Loucy (cell line): ENCODE measurements around the gene SCAPER.
A peak's percentile ranks its signal among the peaks of the same experiment; 100 is the strongest.

ENCODE experiments used
- H2AFZ ChIP-seq: fragments of 200-600 bp; sonication (generic); 2 replicates; pipeline ENCODE4 v1.6.0; 2016; ENCODE audit warnings: antibody characterized with exemption, mild to moderate bottlenecking, low read length, moderate library complexity
- H3F3A ChIP-seq: fragments of 200-600 bp; 2 replicates; pipeline ENCODE4 v1.6.0; 2016; ENCODE audit warnings: antibody characterized with exemption, low read depth, mild to moderate bottlenecking
- H3K27me3 ChIP-seq: fragments of 200-600 bp; sonication (generic); 2 replicates; pipeline ENCODE4 v1.6.1; 2014; ENCODE audit warnings: low read length, mild to moderate bottlenecking; ENCODE audit not compliant: insufficient read depth, poor library complexity, severe bottlenecking
- H3K36me3 ChIP-seq: fragments of 200-600 bp; sonication (generic); 2 replicates; pipeline ENCODE4 v1.6.1; 2016; ENCODE audit warnings: low read length; ENCODE audit not compliant: insufficient read depth
- H3K4me1 ChIP-seq: fragments of 200-600 bp; sonication (generic); 2 replicates; pipeline ENCODE4 v1.5.1; 2014; ENCODE audit warnings: low read length, mild to moderate bottlenecking; ENCODE audit not compliant: insufficient read depth, poor library complexity, severe bottlenecking
- H3K4me2 ChIP-seq: fragments of 200-600 bp; sonication (generic); 2 replicates; pipeline ENCODE4 v1.6.0; 2014; ENCODE audit warnings: antibody characterized with exemption, low read length, low read depth, mild to moderate bottlenecking; ENCODE audit not compliant: poor library complexity, severe bottlenecking
- H3K4me3 ChIP-seq: fragments of 200-600 bp; sonication (generic); 2 replicates; pipeline ENCODE4 v1.5.1; 2014; ENCODE audit warnings: low read length, mild to moderate bottlenecking, mixed read lengths; ENCODE audit not compliant: poor library complexity, severe bottlenecking
- H3K79me2 ChIP-seq: fragments of 200-600 bp; sonication (generic); 2 replicates; pipeline ENCODE4 v1.6.1; 2014; ENCODE audit warnings: low read length; ENCODE audit not compliant: insufficient read depth
- H3K9ac ChIP-seq: fragments of 200-600 bp; sonication (generic); 2 replicates; pipeline ENCODE4 v1.6.0; 2014; ENCODE audit warnings: mild to moderate bottlenecking, low read depth, low read length, moderate library complexity; ENCODE audit not compliant: poor library complexity, severe bottlenecking
- H3K9me2 ChIP-seq: fragments of 200-600 bp; sonication (generic); replicated peaks from 2 replicates; pipeline ENCODE4 v1.6.1; 2016; ENCODE audit warnings: low read depth, low read length, mixed read lengths
- H3K9me3 ChIP-seq: fragments of 200-600 bp; sonication (generic); 2 replicates; pipeline ENCODE4 v1.6.1; 2014; ENCODE audit warnings: mild to moderate bottlenecking, antibody characterized with exemption, low read length, low read depth; ENCODE audit not compliant: insufficient read depth
- H4K20me1 ChIP-seq: fragments of 200-600 bp; sonication (generic); 2 replicates; pipeline ENCODE4 v1.6.0; 2014; ENCODE audit warnings: antibody characterized with exemption, low read length, mild to moderate bottlenecking; ENCODE audit not compliant: insufficient read depth, poor library complexity, severe bottlenecking
- CTCF ChIP-seq: fragments of 200-600 bp; sonication (generic); conservative IDR thresholded peaks from 2 replicates; pipeline ENCODE4 v1.5.1; 2014; ENCODE audit warnings: mild to moderate bottlenecking, antibody characterized with exemption, low read length
- EZH2phosphoT487 ChIP-seq: fragments of 200-600 bp; IDR thresholded peaks from 2 replicates; pipeline ENCODE4 v1.6.1; 2018; ENCODE audit warnings: antibody characterized with exemption, mild to moderate bottlenecking, moderate library complexity, borderline replicate concordance

SCAPER gene

GRCh38 chr15:76332796-76333195, 572.3 kb downstream of the SCAPER start:
- Histone ChIP-seq H3K4me1 (no peaks in the 10 kb centered on the region), H3K36me3 (no peaks in the 10 kb centered on the region), H3K4me2 (no peak overlapping the region), H3K9me3 (no peaks in the 10 kb centered on the region), H3F3A (no peaks in the 10 kb centered on the region), H3K9ac (no peak overlapping the region), H3K9me2 (no peaks in the 10 kb centered on the region), H4K20me1 (no peaks in the 10 kb centered on the region), H3K27me3 (no peaks in the 10 kb centered on the region), H3K4me3 (no peak overlapping the region), H3K79me2 (no peaks in the 10 kb centered on the region), H2AFZ (no peak overlapping the region)
- no peak for TF ChIP-seq CTCF
- no peak for TF ChIP-seq EZH2phosphoT487

- Histone ChIP-seq H3K4me1 (no peaks in the 10 kb centered on the region), H4K20me1 (no peaks in the 10 kb centered on the region), H3K9ac (no peak overlapping the region), H3K79me2 (no peaks in the 10 kb centered on the region), H2AFZ (no peak overlapping the region), H3K27me3 (no peaks in the 10 kb centered on the region), H3F3A (no peaks in the 10 kb centered on the region), H3K4me2 (no peak overlapping the region), H3K9me2 (no peaks in the 10 kb centered on the region), H3K36me3 (no peaks in the 10 kb centered on the region), H3K4me3 (no peak overlapping the region), H3K9me3 (no peaks in the 10 kb centered on the region)
- TF ChIP-seq CTCF (peak; percentile 49), EZH2phosphoT487 (no peak)
Measured at GRCh38 chr15:76330080-76330680, 575.0 kb downstream of the SCAPER start.

- Histone ChIP-seq H3K4me1 (no peaks in the 10 kb centered on the region), H3K79me2 (no peaks in the 10 kb centered on the region), H3K9me3 (no peaks in the 10 kb centered on the region), H3K4me2 (no peak overlapping the region), H3K27me3 (no peaks in the 10 kb centered on the region), H3K9me2 (no peaks in the 10 kb centered on the region), H2AFZ (no peak overlapping the region), H3K36me3 (no peaks in the 10 kb centered on the region), H3K4me3 (no peak overlapping the region), H4K20me1 (no peaks in the 10 kb centered on the region), H3F3A (no peaks in the 10 kb centered on the region), H3K9ac (no peak overlapping the region)
- no peak for TF ChIP-seq CTCF
- no peak for TF ChIP-seq EZH2phosphoT487
Measured at GRCh38 chr15:76328958-76329357, 576.2 kb downstream of the SCAPER start.
